Duodenal mucosa (tissue), 2 donors: Measurements from ENCODE around the gene LMF1.

Experiments used
- H3K27ac ChIP-seq: one replicate; pipeline ENCODE4 v1.7.0; 2013; ENCODE audit warnings: low read depth, low read length
- H3K27me3 ChIP-seq, 2 donors: one replicate each; pipeline ENCODE4 v1.7.0; 2013; ENCODE audit warnings: low read length in 2 of 2, control low read depth in 1 of 2; ENCODE audit not compliant: insufficient read depth in 2 of 2, control insufficient read depth in 1 of 2
- H3K36me3 ChIP-seq, 2 donors: one replicate each; pipeline ENCODE4 v1.7.0; 2013; ENCODE audit warnings: low read length in 2 of 2, control low read depth in 1 of 2; ENCODE audit not compliant: insufficient read depth in 2 of 2, control insufficient read depth in 1 of 2
- H3K4me1 ChIP-seq, 2 donors: one replicate each; pipeline ENCODE4 v1.7.0; 2013; ENCODE audit warnings: low read length in 2 of 2, control low read depth in 1 of 2; ENCODE audit not compliant: insufficient read depth in 2 of 2, control insufficient read depth in 1 of 2
- H3K4me3 ChIP-seq, 2 donors: one replicate each; pipeline ENCODE4 v1.7.0; 2013; ENCODE audit warnings: low read length in 2 of 2, low read depth in 1 of 2
- H3K9ac ChIP-seq, 2 donors: one replicate each; pipeline ENCODE4 v1.7.0; 2013; ENCODE audit warnings: low read length in 2 of 2, low read depth in 1 of 2
- H3K9me3 ChIP-seq, 2 donors: one replicate each; pipeline ENCODE4 v1.7.0; 2013; ENCODE audit warnings: low read length in 2 of 2, control low read depth in 1 of 2; ENCODE audit not compliant: control insufficient read depth in 1 of 2

LMF1 gene

GRCh38 chr16:993731-994130 is 22.9 kb upstream of the LMF1 start:
- Histone ChIP-seq H3K27me3 (peaks cover 30 to 35% of the 10 kb centered on the region in 2 donors), H3K36me3 (no peaks in the 10 kb centered on the region), H3K9ac (no peak overlapping the region), H3K27ac (no peak overlapping the region), H3K4me3 (no peak overlapping the region), H3K4me1 (peaks cover 0 to 6% of the 10 kb centered on the region in 2 donors), H3K9me3 (no peaks in the 10 kb centered on the region)

- Histone ChIP-seq H3K27me3 (peaks cover 16 to 19% of the 10 kb centered on the region in 2 donors), H3K27ac (no peak overlapping the region), H3K4me3 (no peak overlapping the region), H3K9ac (no peak overlapping the region), H3K4me1 (no peaks in the 10 kb centered on the region), H3K9me3 (no peaks in the 10 kb centered on the region), H3K36me3 (no peaks in the 10 kb centered on the region)
Observed at GRCh38 chr16:991773-992172, 21.0 kb upstream of the LMF1 start.

- H3K9ac ChIP-seq = no peak overlapping the region
Observed at GRCh38 chr16:991345-991744, 20.6 kb upstream of the LMF1 start.

GRCh38 chr16:990516-991291 is 19.9 kb upstream of the LMF1 start:
- Histone ChIP-seq H3K36me3 (no peaks in the 10 kb centered on the region), H3K9me3 (no peaks in the 10 kb centered on the region), H3K9ac (no peak overlapping the region), H3K4me1 (no peaks in the 10 kb centered on the region), H3K27me3 (peaks cover 6 to 10% of the 10 kb centered on the region in 2 donors), H3K27ac (no peak overlapping the region), H3K4me3 (no peak overlapping the region)

More at GRCh38 chr16:991345-991744, 20.6 kb upstream of the LMF1 start:
- Histone ChIP-seq H3K9me3 (no peaks in the 10 kb centered on the region), H3K27me3 (peaks cover 11 to 15% of the 10 kb centered on the region in 2 donors), H3K36me3 (no peaks in the 10 kb centered on the region), H3K27ac (no peak overlapping the region), H3K4me3 (no peak overlapping the region), H3K4me1 (no peaks in the 10 kb centered on the region)

GRCh38 chr16:989354-989814 is 18.6 kb upstream of the LMF1 start:
- Histone ChIP-seq H3K27me3 (peaks cover 3 to 10% of the 10 kb centered on the region in 2 donors), H3K27ac (no peak overlapping the region), H3K4me3 (no peak overlapping the region), H3K36me3 (no peaks in the 10 kb centered on the region), H3K4me1 (no peaks in the 10 kb centered on the region), H3K9me3 (no peaks in the 10 kb centered on the region), H3K9ac (no peak overlapping the region)

- no peaks in the 10 kb centered on the region for H3K4me1 ChIP-seq
- H3K9ac ChIP-seq = no peak overlapping the region
- no peak overlapping the region for H3K27ac ChIP-seq
- no peak overlapping the region for H3K4me3 ChIP-seq
- H3K27me3 ChIP-seq = peaks cover 3 to 10% of the 10 kb centered on the region in 2 donors
- H3K36me3 ChIP-seq = no peaks in the 10 kb centered on the region
- no peaks in the 10 kb centered on the region for H3K9me3 ChIP-seq
Observed at GRCh38 chr16:988471-989353, 17.9 kb upstream of the LMF1 start.

GRCh38 chr16:987906-988305 is 17.1 kb upstream of the LMF1 start:
- Histone ChIP-seq H3K9me3 (no peaks in the 10 kb centered on the region), H3K4me1 (no peaks in the 10 kb centered on the region), H3K27ac (no peak overlapping the region), H3K9ac (no peak overlapping the region), H3K4me3 (no peak overlapping the region), H3K36me3 (no peaks in the 10 kb centered on the region), H3K27me3 (peaks cover 3 to 15% of the 10 kb centered on the region in 2 donors)

- no peak overlapping the region for H3K4me3 ChIP-seq
- H3K27me3 ChIP-seq = peaks cover 3 to 21% of the 10 kb centered on the region in 2 donors
- H3K9me3 ChIP-seq = no peaks in the 10 kb centered on the region
- no peak overlapping the region for H3K9ac ChIP-seq
- no peak overlapping the region for H3K27ac ChIP-seq
- no peaks in the 10 kb centered on the region for H3K4me1 ChIP-seq
- no peaks in the 10 kb centered on the region for H3K36me3 ChIP-seq
Observed at GRCh38 chr16:986925-987582, 16.3 kb upstream of the LMF1 start.

- H3K27me3 ChIP-seq = peaks cover 3 to 21% of the 10 kb centered on the region in 2 donors
Observed at GRCh38 chr16:986411-986810, 15.6 kb upstream of the LMF1 start.

More at GRCh38 chr16:986411-986810, 15.6 kb upstream of the LMF1 start:
- Histone ChIP-seq H3K27ac (no peak overlapping the region), H3K4me3 (no peak overlapping the region), H3K36me3 (no peaks in the 10 kb centered on the region), H3K4me1 (no peaks in the 10 kb centered on the region), H3K9me3 (no peaks in the 10 kb centered on the region), H3K9ac (no peak overlapping the region)
